ENCODE measurements around the gene C3orf62. TPM values are rescaled to one million over a fixed set of nuclear protein-coding genes. Genes with fewer than 3 reads are reported as not detected.

The C3orf62 gene
- total and polyA plus RNA-seq, 2 donors (not counting 1 experiment from before 2014, with no cell fraction given), result 1.3 to 1.5 TPM

- H2AFZ ChIP-seq (ENCODE audit: low read length), result no peak overlapping the region
- H3K4me1 ChIP-seq (ENCODE audit: control insufficient read depth, extremely low read depth, insufficient read depth, low read length), result peaks cover 3% of the 10 kb centered on the region
- H3K27ac ChIP-seq (ENCODE audit: insufficient read depth, low read length), result no peak overlapping the region
- no peaks in the 10 kb centered on the region for H4K20me1 ChIP-seq (ENCODE audit: control insufficient read depth, extremely low read depth, insufficient read depth, low read length)
- no peaks in the 10 kb centered on the region for H3K9me3 ChIP-seq (ENCODE audit: control insufficient read depth, insufficient read depth, low read depth, low read length)
- H3K27me3 ChIP-seq (ENCODE audit: control insufficient read depth, insufficient read depth, low read length), result no peaks in the 10 kb centered on the region
- H3K4me2 ChIP-seq (ENCODE audit: extremely low read depth, insufficient read depth, low read length), result no peak overlapping the region
- TF ChIP-seq, protein P1, sequence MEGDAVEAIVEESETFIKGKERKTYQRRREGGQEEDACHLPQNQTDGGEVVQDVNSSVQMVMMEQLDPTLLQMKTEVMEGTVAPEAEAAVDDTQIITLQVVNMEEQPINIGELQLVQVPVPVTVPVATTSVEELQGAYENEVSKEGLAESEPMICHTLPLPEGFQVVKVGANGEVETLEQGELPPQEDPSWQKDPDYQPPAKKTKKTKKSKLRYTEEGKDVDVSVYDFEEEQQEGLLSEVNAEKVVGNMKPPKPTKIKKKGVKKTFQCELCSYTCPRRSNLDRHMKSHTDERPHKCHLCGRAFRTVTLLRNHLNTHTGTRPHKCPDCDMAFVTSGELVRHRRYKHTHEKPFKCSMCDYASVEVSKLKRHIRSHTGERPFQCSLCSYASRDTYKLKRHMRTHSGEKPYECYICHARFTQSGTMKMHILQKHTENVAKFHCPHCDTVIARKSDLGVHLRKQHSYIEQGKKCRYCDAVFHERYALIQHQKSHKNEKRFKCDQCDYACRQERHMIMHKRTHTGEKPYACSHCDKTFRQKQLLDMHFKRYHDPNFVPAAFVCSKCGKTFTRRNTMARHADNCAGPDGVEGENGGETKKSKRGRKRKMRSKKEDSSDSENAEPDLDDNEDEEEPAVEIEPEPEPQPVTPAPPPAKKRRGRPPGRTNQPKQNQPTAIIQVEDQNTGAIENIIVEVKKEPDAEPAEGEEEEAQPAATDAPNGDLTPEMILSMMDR (conservative IDR thresholded peaks at IDR 0.05 in 1 of 2, IDR thresholded peaks at IDR 0.05 in 1 of 2; ENCODE audit: low read depth in 1 of 2, low read length in 2 of 2), result no peak
- TF ChIP-seq EZH2 (IDR thresholded peaks at IDR 0.05; ENCODE audit: low read length, missing control alignments), result no peak
- H3K9ac ChIP-seq (ENCODE audit: insufficient read depth, low read length), result no peak overlapping the region
- H3K4me3 ChIP-seq (replicated peaks in 1 of 4; ENCODE audit: control extremely low read depth in 1 of 4, insufficient read depth in 1 of 4, low read depth in 3 of 4, low read length in 4 of 4), result no peak overlapping the region
- H3K79me2 ChIP-seq (ENCODE audit: control insufficient read depth, insufficient read depth, low read length), result no peaks in the 10 kb centered on the region
- peaks cover 17% of the 10 kb centered on the region for H3K36me3 ChIP-seq (ENCODE audit: control insufficient read depth, insufficient read depth, low read length)
- no peak for DNase-seq (ENCODE audit: low read depth in 2 of 2)
Observed at GRCh38 chr3:49294343-49294742, 17.3 kb upstream of the C3orf62 start.

- no peak for DNase-seq (ENCODE audit: low read depth in 2 of 2)
- no peak overlapping the region for H3K27ac ChIP-seq (ENCODE audit: insufficient read depth, low read length)
- no peaks in the 10 kb centered on the region for H4K20me1 ChIP-seq (ENCODE audit: control insufficient read depth, extremely low read depth, insufficient read depth, low read length)
- H3K9me3 ChIP-seq (ENCODE audit: control insufficient read depth, insufficient read depth, low read depth, low read length), result no peaks in the 10 kb centered on the region
- H3K79me2 ChIP-seq (ENCODE audit: control insufficient read depth, insufficient read depth, low read length), result no peaks in the 10 kb centered on the region
- H3K4me2 ChIP-seq (ENCODE audit: extremely low read depth, insufficient read depth, low read length), result no peak overlapping the region
- H2AFZ ChIP-seq (ENCODE audit: low read length), result no peak overlapping the region
- peaks cover 25% of the 10 kb centered on the region for H3K36me3 ChIP-seq (ENCODE audit: control insufficient read depth, insufficient read depth, low read length)
- H3K4me1 ChIP-seq (ENCODE audit: control insufficient read depth, extremely low read depth, insufficient read depth, low read length), result peaks cover 2% of the 10 kb centered on the region
- no peak overlapping the region for H3K9ac ChIP-seq (ENCODE audit: insufficient read depth, low read length)
- no peak overlapping the region for H3K4me3 ChIP-seq (replicated peaks in 1 of 4; ENCODE audit: control extremely low read depth in 1 of 4, insufficient read depth in 1 of 4, low read depth in 3 of 4, low read length in 4 of 4)
- no peak for TF ChIP-seq EZH2 (IDR thresholded peaks at IDR 0.05; ENCODE audit: low read length, missing control alignments)
- TF ChIP-seq, protein P1 (conservative IDR thresholded peaks at IDR 0.05 in 1 of 2, IDR thresholded peaks at IDR 0.05 in 1 of 2; ENCODE audit: low read depth in 1 of 2, low read length in 2 of 2), result no peak
- H3K27me3 ChIP-seq (ENCODE audit: control insufficient read depth, insufficient read depth, low read length), result no peaks in the 10 kb centered on the region
Observed at GRCh38 chr3:49283997-49284396, 7.0 kb upstream of the C3orf62 start.

- H3K27ac ChIP-seq (ENCODE audit: insufficient read depth, low read length), result no peak overlapping the region
- H2AFZ ChIP-seq (ENCODE audit: low read length), result no peak overlapping the region
- H4K20me1 ChIP-seq (ENCODE audit: control insufficient read depth, extremely low read depth, insufficient read depth, low read length), result no peaks in the 10 kb centered on the region
- H3K27me3 ChIP-seq (ENCODE audit: control insufficient read depth, insufficient read depth, low read length), result no peaks in the 10 kb centered on the region
- peaks cover 12% of the 10 kb centered on the region for H3K4me1 ChIP-seq (ENCODE audit: control insufficient read depth, extremely low read depth, insufficient read depth, low read length)
- DNase-seq (ENCODE audit: low read depth in 2 of 2), result peak in 1 of 2 donors; percentile 53
- no peaks in the 10 kb centered on the region for H3K79me2 ChIP-seq (ENCODE audit: control insufficient read depth, insufficient read depth, low read length)
- no peaks in the 10 kb centered on the region for H3K9me3 ChIP-seq (ENCODE audit: control insufficient read depth, insufficient read depth, low read depth, low read length)
- no peak overlapping the region for H3K4me2 ChIP-seq (ENCODE audit: extremely low read depth, insufficient read depth, low read length)
- H3K4me3 ChIP-seq (replicated peaks in 1 of 4; ENCODE audit: control extremely low read depth in 1 of 4, insufficient read depth in 1 of 4, low read depth in 3 of 4, low read length in 4 of 4), result no peak overlapping the region
- TF ChIP-seq, protein P1 (conservative IDR thresholded peaks at IDR 0.05 in 1 of 2, IDR thresholded peaks at IDR 0.05 in 1 of 2; ENCODE audit: low read depth in 1 of 2, low read length in 2 of 2), result no peak
- no peak for TF ChIP-seq EZH2 (IDR thresholded peaks at IDR 0.05; ENCODE audit: low read length, missing control alignments)
- no peak overlapping the region for H3K9ac ChIP-seq (ENCODE audit: insufficient read depth, low read length)
- peaks cover 14% of the 10 kb centered on the region for H3K36me3 ChIP-seq (ENCODE audit: control insufficient read depth, insufficient read depth, low read length)
Observed at GRCh38 chr3:49279376-49279775, 2.3 kb upstream of the C3orf62 start.

All from fibroblast of lung (primary cell).